Ureter (tissue), 1 donor: Measurements from ENCODE around the gene TUSC2. TPM values are rescaled to one million over a fixed set of nuclear protein-coding genes. Genes with fewer than 3 reads are reported as not detected.

Experiments used
- total RNA-seq: library from RNA; stranded (reverse); gene quantifications from one replicate; pipeline ENCODE4 v1.2.4, GENCODE V29; 2023
- donor health status: DM: yes; HTN: yes; CAD: no.

The TUSC2 gene
- total RNA-seq, 1 donor from 2014 or later = 24.7 TPM

Other genes starting within 250 kb of the TUSC2 start
- 220 TPM for gene RBM5, start 239.3 kb downstream of the TUSC2 start, total RNA-seq
- 132 TPM for gene SEMA3F, start 172.9 kb downstream of the TUSC2 start, total RNA-seq
- gene GNAT1, start 136.6 kb downstream of the TUSC2 start, total RNA-seq = not detected
- 0.34 TPM for gene SLC38A3, start 123.0 kb downstream of the TUSC2 start, total RNA-seq
- gene GNAI2, start 92.0 kb downstream of the TUSC2 start, total RNA-seq = 222 TPM
- 18.2 TPM for gene SEMA3B, start 59.1 kb downstream of the TUSC2 start, total RNA-seq
- not detected for gene LSMEM2, start 49.1 kb downstream of the TUSC2 start, total RNA-seq
- gene IFRD2, start 35.8 kb downstream of the TUSC2 start, total RNA-seq = 104 TPM
- 1.8 TPM for gene HYAL3, start 28.8 kb downstream of the TUSC2 start, total RNA-seq
- gene NAA80, start 28.8 kb downstream of the TUSC2 start, total RNA-seq = 10.7 TPM
- 9.8 TPM for gene HYAL1, start 24.6 kb downstream of the TUSC2 start, total RNA-seq
- gene HYAL2, start 5.5 kb downstream of the TUSC2 start, total RNA-seq = 87.9 TPM
- gene RASSF1, start 12.6 kb upstream of the TUSC2 start, total RNA-seq = 21.2 TPM
- 0.26 TPM for gene ZMYND10, start 17.5 kb upstream of the TUSC2 start, total RNA-seq
- 20.5 TPM for gene NPRL2, start 22.6 kb upstream of the TUSC2 start, total RNA-seq
- gene CYB561D2, start 22.6 kb upstream of the TUSC2 start, total RNA-seq = 27.5 TPM
- gene TMEM115, start 31.3 kb upstream of the TUSC2 start, total RNA-seq = 30.4 TPM
- 2.6 TPM for gene CACNA2D2, start 175.4 kb upstream of the TUSC2 start, total RNA-seq
- 8.0 TPM for gene C3orf18, start 239.5 kb upstream of the TUSC2 start, total RNA-seq
- gene HEMK1, start 241.3 kb upstream of the TUSC2 start, total RNA-seq = 34.4 TPM